Pons (tissue), 1 donor: ENCODE results near the gene CDC45.
"Not testable (repeated sequence)": the region's sequence is repeated elsewhere in the genome, so short reads cannot be mapped to it uniquely, and the experiment has no call there.

Experiments
- DNase-seq: peaks from one replicate; pipeline ENCODE4 v3.0.0-alpha.2; 2016; ENCODE audit warnings: low spot score

The CDC45 gene, protein sequence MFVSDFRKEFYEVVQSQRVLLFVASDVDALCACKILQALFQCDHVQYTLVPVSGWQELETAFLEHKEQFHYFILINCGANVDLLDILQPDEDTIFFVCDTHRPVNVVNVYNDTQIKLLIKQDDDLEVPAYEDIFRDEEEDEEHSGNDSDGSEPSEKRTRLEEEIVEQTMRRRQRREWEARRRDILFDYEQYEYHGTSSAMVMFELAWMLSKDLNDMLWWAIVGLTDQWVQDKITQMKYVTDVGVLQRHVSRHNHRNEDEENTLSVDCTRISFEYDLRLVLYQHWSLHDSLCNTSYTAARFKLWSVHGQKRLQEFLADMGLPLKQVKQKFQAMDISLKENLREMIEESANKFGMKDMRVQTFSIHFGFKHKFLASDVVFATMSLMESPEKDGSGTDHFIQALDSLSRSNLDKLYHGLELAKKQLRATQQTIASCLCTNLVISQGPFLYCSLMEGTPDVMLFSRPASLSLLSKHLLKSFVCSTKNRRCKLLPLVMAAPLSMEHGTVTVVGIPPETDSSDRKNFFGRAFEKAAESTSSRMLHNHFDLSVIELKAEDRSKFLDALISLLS

DNA sequence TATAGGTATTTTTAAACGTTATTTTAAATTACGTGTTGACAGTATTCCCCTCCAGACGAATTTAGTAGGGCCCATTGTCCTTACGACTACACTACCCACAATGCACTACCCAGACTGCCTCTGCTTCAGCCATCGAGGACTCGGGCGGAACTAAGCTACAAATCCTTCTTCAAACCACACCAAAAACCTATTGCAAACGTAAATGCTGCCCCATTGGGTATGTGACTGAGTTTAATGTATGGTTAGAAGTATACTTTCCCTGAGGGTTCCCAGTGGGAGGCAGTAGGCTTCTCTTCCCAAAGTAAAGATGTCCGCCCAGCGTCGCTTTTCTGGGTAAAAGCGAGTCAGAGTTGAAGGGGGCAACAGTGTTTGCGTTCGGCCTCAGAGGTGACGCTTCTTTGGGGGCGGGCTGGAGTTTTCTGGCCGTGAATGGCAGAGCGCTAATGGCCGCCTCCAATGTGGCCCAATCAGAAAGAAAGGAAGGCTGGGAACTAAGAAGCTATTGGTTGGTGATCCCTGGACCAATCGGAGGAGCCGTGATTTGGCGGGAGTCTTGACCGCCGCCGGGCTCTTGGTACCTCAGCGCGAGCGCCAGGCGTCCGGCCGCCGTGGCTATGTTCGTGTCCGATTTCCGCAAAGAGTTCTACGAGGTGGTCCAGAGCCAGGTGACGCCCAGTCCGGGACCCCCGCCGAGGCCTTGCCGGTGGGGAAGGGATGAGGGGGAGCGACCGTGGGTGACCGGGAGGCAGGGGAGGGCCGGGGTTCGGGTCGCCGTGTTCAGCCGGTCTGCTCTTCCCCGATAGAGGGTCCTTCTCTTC is at the start of gene CDC45:
TSS of gene CDC45 (plus strand) at position 566 of the 818 bp plus-strand sequence. CDS start at position 615, 49 bp downstream.
- peak; percentile 99 for DNase-seq

DNA sequence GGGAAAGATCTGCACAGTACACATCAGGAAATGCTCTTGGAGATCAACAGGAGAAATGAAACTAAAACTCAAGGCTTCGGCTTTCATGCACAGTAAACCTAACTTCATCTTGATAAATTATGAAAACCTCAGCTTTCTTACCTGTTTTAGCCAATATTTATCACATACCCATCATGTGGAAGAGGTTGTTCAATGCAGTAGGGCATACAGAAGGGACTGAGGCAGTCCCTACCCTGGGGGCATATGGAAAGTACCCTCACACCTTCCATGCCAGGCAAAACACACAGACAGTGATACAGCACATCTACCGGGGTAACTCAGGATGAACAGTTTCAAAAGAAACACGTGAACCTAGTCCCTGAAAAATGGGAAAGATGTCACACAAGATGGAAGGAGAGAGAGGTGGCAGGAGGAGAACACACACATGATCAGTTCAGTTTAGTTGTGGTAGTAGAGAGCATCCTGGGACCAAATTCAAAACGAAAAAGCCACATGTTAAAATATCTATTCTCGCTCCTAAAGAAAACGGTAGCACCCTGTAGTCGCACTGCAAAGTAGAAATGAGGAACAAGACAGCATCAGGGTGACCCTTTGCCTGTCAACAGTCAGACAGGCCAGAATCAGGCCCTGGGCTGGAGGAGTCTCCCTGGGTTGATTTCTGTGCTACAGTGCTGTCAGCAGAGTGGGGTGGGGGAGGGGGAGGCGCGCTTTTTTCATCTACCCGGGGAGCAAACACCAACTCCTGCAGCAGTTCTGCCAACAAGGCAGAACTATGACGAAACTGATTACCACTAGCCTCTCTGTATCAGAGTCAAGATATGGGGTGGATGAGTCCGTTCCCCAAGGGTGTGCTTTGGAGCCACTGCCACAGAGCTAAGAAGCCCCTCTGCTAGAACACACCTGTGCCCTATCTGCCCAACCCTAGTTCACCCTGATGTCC is 49.5 kb upstream of the CDC45 start:
- no peak for DNase-seq

DNA sequence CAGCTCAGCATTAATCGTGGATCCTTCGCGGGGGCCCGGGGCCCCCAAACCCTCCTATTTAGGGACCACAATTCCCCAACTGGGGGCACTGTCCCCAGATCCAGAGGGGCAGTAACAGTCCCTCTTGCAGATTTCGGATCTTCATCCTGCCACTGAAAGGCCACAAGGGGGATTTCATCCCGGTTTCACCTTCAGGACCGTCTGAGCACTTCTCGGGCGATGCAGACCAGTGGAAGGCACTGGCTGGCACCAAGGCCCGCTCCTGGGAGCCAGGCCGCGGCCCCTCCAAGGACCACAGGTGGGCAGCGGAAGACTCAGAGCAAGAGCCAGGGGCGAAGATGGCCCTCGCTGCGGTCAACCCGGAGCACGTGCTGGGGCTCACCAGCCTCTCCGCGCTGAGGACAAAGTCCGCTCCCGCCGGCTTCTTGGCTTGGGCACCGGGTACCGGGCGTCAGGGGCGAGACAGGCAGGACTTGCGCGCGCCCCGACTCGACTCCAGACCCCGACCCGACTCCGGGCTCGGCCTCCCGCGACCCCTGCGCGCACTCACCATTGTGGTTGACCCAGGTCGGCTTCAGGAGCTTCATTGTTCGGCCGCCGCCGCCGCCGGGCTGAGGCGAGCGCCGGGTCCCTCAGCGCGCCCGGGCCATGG is 48.7 kb upstream of the CDC45 start:
- DNase-seq, result no peak

DNA sequence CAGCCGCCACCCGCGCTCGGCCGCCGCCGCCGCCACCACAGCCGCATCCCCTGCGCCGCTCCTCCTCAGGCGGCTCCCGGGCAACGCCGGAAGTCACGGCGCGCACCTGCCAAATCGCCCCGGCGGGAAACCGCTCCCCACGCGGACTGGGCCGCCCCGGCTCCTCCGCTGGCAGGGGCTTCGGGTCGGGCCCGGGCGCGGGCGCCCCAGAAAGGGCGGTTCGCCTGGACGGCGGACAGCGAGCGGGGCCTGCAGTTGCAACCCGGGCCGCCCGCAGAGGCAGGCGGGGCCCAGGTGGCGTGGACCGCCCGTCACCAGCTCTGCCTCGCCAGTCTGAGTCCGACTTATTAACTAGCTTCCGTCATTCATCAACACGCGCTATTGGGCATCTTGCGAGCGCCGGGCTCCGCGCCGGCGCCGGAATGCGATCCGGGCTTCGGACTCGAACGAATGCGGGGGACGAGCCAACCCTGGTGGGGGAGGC is 48.0 kb upstream of the CDC45 start, which contains the start of gene HIRA:
TSS of gene HIRA (minus strand) at position 85 of the 484 bp plus-strand sequence. CDS start 257 bp downstream, outside the sequence.
- peak; percentile 76 for DNase-seq

DNA sequence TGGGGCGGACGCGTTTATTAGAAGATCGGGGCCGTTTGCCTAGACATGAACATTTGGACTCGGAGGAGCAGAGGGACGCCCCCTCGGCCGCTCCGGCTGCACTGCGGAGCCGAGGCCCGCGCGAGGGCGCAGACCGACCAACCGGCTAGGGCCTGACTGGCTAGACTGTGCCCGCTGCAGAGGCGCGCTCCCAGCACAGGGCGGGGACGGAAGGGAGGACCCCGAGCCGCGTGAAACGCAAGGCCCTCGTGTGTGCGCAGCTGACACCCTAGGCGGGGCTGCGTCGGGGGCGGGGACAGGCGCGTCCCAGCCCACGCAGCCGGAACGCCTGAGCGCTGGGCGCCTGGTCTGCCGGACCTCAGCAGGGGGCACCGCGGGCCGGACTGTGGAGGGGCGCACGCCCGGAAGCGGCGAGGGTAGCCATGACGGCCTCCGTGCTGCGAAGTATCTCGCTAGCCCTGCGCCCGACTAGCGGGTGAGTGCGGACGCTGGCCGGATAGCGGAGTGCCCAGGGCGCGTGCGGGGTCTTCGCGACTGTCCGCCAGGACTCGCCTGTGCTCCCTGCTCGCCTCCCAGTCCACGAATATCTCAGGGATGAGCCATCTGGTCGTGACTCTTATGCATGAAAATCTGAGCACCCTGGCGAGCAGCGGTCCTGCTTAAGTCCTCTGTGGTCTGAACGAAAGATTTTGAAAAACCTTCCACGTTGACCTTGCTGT is 47.4 kb upstream of the CDC45 start, which contains the start of gene MRPL40:
TSS of gene MRPL40 (plus strand) at position 413 of the 719 bp plus-strand sequence. CDS start at position 423, 10 bp downstream.
- DNase-seq, result peak; percentile 93

DNA sequence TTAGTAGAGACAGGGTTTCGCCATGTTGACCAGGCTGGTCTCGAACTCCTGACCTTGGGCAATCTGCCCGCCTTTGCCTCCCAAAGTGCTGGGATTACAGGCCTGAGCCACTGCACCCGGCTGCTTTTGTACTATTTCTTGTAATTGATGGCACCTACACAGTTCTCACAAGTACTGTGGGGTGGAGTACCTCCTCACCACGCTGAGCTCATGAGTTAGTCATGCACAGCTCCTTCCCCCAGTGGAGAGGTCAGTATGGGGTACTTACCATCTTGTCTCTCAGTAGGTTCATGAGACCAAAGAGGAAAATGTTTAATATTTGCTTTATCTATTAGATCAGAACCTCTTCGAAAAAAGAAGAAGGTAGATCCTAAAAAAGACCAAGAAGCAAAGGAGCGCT is 45.3 kb upstream of the CDC45 start:
- no peak for DNase-seq

DNA sequence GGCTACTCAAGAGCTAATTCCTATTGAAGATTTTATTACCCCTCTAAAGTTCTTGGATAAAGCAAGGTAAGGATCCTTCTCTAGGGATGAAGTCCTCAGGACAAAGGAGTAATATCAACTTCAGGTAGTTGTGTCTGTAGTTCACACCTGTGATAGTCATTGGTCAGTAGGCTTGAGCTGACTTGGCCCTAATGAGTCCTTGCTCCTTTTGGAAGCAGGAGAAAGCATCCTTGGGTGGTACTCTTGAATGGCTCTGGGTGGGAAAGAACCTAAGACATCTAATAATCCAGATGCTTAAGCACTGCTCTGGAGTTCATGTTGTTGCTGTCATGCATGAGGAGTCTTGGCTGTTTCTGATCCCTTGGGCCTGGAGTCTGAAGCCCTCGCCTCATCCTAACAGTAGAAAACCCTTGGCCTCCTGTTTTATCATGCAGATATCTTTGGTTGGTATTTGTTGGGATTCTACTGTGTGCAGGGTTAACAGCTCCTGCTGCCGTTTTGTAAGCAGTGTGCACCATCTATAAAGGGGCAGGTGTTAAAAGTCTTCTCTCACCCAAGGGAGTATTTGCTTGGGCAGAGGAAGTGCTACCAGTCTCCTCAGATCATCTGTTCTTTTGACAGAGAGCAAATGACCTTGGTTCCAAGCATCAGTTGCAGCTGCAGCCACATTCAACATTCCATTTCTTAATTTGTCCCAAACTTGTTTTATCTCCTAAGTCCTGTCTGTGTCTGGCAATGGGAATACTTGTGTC is 44.7 kb upstream of the CDC45 start:
- no peak for DNase-seq

DNA sequence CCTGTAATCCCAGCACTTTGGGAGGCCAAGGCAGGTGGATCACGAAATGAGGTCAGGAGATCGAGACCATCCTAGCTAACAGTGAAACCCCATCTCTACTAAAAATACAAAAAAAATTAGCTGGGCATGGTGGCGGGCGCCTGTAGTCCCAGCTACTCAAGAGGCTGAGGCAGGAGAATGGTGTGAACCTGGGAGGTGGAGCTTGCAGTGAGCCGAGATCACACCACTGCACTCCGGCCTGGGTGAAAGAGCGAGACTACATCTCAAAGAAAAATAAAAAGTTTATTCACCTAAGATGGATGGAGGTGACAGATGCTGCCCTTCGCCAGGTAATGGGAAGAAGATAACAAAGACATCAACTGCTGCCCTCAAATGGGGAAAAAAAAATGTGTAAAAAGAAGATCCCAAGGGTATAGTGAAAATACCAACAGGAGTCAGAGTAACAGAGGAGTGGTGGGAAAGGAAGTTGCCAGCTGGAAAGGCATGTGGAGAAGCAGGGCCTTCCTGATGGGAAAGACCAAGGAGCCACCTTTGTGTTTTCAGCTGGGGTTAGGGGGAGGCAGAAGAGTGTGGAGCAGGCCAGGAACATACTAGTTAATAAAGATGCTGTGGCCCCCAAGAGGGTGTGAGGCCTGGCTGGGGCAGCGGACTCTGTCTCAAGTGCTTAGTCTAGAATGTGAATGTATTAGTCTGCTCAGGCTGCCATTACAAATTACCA is 43.1 kb upstream of the CDC45 start:
- not testable (repeated sequence) for DNase-seq

DNA sequence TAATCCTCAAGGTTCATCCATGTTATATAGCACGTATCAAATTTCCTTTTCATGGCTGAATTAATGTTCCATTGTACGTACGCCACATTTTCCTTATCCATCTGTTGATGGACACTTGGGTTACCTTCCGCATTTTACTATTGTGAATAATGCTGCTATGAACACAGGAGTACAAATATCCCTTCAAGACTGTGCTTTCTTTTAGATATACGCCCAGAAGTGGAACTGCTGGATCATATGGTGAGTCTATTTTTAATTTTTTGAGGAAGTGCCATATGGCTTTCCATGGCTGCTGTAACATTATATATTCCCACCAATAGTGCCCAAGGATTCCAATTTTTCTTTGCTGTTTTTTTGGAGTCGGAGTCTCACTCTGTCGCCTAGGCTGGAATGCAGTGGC is 41.4 kb upstream of the CDC45 start:
- no peak for DNase-seq

DNA sequence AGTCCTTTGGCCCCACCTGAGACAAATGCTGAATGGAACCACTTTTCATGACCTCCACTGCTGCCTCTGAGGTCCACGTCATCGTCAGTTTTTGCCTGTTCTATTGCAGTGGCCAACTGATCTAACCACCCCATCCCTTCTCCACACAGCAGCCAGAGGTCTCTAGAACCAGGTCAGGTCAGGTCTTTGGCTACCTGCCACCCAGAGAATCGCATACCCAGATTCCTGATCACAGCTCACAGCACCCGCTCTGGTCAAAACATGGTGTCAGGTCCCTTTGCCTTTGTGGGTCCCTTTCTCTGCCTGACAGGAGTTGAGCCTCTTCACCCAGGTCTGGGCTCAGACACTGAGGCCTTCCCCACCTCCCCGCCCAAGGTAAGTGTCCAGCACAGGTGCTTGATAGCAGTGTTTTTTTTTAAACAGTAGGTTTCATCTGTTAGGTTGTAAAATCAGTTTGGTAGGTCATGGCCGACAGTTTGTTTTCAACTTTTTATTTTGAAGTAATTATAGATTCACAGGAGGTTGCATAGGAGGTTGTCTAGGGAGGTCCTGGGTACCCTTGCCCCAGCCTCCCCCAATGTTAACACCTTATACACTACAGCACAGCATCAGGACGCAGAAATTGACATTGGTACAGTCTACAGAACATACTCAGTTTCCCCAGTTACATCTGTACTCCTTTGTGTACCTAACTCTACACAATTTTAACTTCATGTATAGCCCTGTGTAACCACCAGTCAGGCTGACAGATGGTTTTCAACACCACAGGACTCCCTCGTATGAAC is 39.1 kb upstream of the CDC45 start:
- no peak for DNase-seq

DNA sequence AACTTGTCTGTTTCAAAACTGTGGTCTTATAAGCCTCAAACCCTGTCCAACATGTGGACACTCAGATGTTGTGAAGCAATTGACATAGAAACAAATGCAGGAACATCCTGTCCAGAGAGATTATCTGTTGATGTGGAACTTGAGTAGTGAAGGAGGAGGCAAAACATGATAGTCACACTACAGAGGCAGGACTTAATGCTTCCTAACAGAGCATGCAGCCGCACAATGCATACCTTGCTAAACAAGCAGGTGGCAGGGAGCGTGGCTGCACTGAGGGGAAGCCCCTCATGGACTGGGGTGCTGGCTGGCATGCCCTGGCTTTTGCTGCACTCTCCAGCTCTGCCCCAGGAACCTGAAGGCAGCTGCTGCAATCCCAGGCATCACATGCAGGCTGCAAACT is 37.6 kb upstream of the CDC45 start:
- no peak for DNase-seq

DNA sequence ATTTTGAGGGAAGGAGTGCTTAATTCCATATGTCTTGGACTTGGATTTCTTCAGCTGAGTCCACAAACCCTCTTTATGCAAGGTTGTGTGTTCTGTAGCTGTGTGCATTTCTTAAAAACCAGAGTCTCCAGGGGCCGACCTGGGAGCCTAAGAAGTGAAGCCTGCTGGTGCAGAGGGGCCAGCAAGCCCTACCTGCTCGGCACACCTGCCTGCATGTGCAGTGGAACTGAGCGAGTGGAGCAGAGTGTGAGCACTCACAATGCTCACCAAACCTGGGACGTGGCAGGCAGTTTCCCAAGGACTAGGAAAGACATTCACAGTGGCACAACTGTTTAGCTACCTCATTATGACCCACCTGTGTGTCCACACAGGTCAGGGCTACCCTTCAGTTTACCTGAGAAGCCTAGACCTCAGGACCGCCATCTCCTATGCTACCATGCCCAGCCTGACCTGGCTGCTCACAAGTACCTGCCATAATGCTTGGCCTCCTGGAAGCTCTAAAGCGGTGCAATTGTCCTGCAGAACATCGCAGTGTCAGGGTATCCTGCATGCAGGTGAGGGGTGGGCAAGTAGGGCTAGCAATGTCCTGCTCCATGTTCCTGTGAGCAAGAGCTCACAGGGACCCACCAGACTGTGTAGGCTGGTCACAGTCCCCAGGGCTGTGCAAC is 36.0 kb upstream of the CDC45 start:
- DNase-seq, result no peak

DNA sequence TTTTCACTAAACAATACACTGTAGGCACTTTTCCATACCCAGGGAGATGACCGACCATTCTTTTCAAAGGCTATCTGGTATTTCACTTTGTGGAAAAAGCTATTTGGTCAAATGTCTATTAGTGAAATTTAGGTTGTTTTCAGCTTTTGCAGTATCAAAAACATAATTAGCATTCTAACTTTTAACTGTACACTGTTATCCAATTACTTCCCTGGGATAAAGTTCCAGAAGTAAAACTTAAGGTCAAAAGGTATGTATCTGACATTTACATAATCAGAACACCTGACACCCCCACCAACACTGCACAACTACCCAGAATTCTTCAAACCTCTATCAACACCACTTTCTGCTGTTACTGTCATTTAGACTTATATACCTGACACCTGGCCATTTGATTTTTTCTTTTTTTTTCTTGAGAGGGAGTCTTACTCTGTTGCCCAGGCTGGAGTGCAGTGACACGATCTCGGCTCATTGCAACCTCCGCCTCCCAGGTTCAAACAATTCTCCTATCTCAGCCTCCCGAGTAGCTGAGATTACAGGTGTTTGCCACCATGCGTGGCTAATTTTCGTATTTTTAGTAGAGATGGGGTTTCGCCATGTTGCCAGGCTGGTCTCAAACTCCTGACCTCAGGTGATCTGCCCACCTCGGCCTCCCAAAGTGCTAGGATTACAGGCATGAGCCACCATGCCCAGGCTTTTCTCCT is 34.3 kb upstream of the CDC45 start:
- DNase-seq, result not testable (repeated sequence)

DNA sequence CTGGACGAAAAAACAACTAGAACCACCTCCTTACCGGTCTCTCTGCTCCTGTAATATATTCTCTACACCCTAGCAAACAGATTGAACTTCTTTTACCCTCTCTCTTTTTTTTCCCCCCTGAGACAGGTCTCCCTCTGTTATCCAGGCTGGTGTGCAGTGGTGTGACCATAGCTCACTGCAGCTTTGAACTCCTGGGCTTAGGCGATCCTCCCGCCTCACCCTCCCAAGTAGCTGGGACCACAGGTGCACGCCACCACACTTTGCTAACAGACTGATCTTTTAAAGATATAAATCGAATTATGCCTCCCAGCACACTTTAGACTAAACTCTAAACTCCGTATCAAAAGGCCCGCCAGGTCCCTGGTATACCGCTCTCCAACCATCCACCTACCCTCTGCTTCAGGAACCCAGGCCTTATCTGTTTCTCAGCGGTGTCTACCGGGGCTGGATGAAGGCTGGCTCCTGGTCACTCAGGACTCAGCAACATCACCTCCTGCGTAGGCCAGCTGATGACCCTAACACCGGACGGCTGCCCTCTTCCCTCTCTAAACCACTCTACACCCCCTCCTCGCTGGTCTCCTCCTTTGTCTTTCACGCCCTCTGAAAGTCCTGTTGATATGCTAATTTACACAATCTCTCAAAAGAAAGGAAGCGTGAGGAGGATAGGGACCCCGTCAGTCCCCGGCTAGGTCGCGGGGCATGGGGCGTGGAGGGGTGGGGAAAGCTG is 33.0 kb upstream of the CDC45 start:
- DNase-seq, result no peak

DNA sequence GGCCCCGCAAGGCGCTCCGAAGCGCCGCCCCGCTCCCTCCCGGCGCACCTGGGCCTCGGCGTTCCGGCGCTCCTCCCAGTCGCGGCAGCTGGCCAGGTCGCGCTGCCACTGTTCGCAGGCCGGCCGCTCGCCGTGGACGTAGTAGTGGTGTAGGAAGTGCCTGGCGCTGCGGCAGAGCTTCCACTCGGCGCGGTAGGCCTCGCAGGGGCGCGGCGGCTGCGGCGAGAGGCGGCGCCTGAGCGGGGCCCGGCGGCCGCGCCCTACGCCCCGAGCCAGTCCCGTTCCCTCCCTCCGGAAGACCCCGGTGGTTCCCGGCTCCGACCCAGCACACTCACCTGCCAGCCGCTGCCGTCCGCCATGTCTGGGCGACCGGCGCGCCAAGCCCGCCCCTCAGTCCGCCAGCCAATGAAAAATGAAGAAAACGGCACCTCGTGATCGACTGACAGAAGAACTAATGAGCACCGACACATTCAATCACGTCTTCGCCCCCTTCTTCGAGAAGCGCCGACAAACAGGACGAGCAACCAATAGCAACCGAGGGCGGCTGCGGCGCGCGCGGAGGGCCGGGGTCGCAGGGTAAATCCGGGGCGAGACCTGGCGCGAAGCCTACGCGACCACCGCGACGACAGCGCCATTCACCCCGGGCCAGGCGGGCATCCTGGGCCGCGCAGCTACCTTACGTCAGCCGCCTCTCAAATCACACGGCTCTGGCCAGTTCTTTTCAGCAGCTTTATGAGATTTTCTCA is 32.2 kb upstream of the CDC45 start, which contains the start of gene C22orf39:
TSS of gene C22orf39 (minus strand) at position 382 of the 746 bp plus-strand sequence. CDS start at position 359, 23 bp downstream.
- DNase-seq, result peak; percentile 97
